Natural killer cell (primary cell): Measurements from ENCODE around the gene LDB2. TPM values are rescaled to one million over a fixed set of nuclear protein-coding genes. Genes with fewer than 3 reads are reported as not detected.

Experiments used
- ATAC-seq, 3 donors: fragments of 150-1000 bp in 2 of 3; fragments of 200-7000 bp in 1 of 3; cut with Tn5 transposase; 1 replicate in 1 of 3; 2 replicates in 2 of 3; pipeline ENCODE4 v1.10.0; 2021; ENCODE audit warnings: mild to moderate bottlenecking in 2 of 3, moderate library complexity in 2 of 3
- DNase-seq, 2 donors: peaks; one replicate each; pipeline versions ENCODE4 v3.0.0 to v3.0.0-alpha.2; 2013 to 2021; ENCODE audit warnings: mixed read lengths in 1 of 2
- H3K27ac ChIP-seq: one replicate; pipeline ENCODE4 v1.5.1; 2013; ENCODE audit warnings: mild to moderate bottlenecking, low read length
- H3K27me3 ChIP-seq: one replicate; pipeline ENCODE4 v1.6.1; 2013; ENCODE audit warnings: low read length; ENCODE audit not compliant: control insufficient read depth, insufficient read depth
- H3K36me3 ChIP-seq: one replicate; pipeline ENCODE4 v1.6.1; 2013; ENCODE audit warnings: low read length; ENCODE audit not compliant: control insufficient read depth, insufficient read depth
- H3K4me1 ChIP-seq: one replicate; pipeline ENCODE4 v1.6.1; 2013; ENCODE audit warnings: low read length; ENCODE audit not compliant: control insufficient read depth, insufficient read depth
- H3K4me3 ChIP-seq: one replicate; pipeline ENCODE4 v1.5.1; 2013; ENCODE audit warnings: low read length
- H3K9me3 ChIP-seq: one replicate; pipeline ENCODE4 v1.6.1; 2013; ENCODE audit warnings: low read length; ENCODE audit not compliant: control insufficient read depth, insufficient read depth
- H3K27ac Mint-ChIP-seq, 2 donors: one replicate each; pipeline ENCODE4 v1.8.0; 2022; ENCODE audit warnings: mild to moderate bottlenecking in 2 of 2, mixed read lengths in 2 of 2, moderate library complexity in 1 of 2
- H3K27me3 Mint-ChIP-seq, 2 donors: one replicate each; pipeline ENCODE4 v1.8.0; 2022; ENCODE audit warnings: low read depth in 2 of 2, mixed read lengths in 2 of 2
- H3K36me3 Mint-ChIP-seq: one replicate; pipeline ENCODE4 v1.8.0; 2022; ENCODE audit warnings: mixed read lengths
- H3K4me1 Mint-ChIP-seq, 2 donors: one replicate each; pipeline ENCODE4 v1.8.0; 2022; ENCODE audit warnings: mixed read lengths in 2 of 2
- H3K4me3 Mint-ChIP-seq: one replicate; pipeline ENCODE4 v1.8.0; 2022; ENCODE audit warnings: mild to moderate bottlenecking, moderate library complexity, mixed read lengths
- H3K9me3 Mint-ChIP-seq, 2 donors: one replicate each; pipeline ENCODE4 v1.8.0; 2022; ENCODE audit warnings: mixed read lengths in 2 of 2
- CTCF ChIP-seq: fragments of 200-600 bp; IDR thresholded peaks from one replicate; pipeline ENCODE4 v1.8.0; 2022; ENCODE audit warnings: antibody characterized with exemption
- WGBS: methylation state at CpG from one replicate; pipeline ENCODE4 v1.1.7; 2013; ENCODE audit warnings: missing lambda C conversion rate; ENCODE audit not compliant: insufficient coverage; 5-methylcytosine and 5-hydroxymethylcytosine counted together
- intact Hi-C: fragments of 100-400 bp; cut with micrococcal nuclease; formaldehyde crosslinking; loops from one replicate; pipeline ENCODE4 v1.14.2; 2022
- total RNA-seq, 4 donors: library from RNA; stranded (reverse); fragments of 120-200 nt in 1 of 4; gene quantifications; one replicate each; pipeline versions ENCODE4 v1.2.3 to v1.2.4, GENCODE V29; 2013 to 2022

LDB2 gene
- total RNA-seq, 3 donors from 2014 or later (not counting 1 experiment from before 2014, with no cell fraction given) = 8.2 to 14.2 (median 13.6) TPM

- Mint-ChIP-seq H3K27ac (no peak overlapping the region), H3K4me1 (no peaks in the 10 kb centered on the region), H3K4me3 (no peak overlapping the region), H3K36me3 (no peaks in the 10 kb centered on the region), H3K9me3 (peaks cover 0 to 2% of the 10 kb centered on the region in 2 donors), H3K27me3 (no peaks in the 10 kb centered on the region)
- no peak overlapping the region for H3K4me3 ChIP-seq
- H3K4me1 ChIP-seq = no peaks in the 10 kb centered on the region
- H3K27ac ChIP-seq = no peak overlapping the region
- intact Hi-C loops = no loop called here
- 98% methylated on average over 4 of the region's 4 CpGs for WGBS
- ATAC-seq = no peak
- TF ChIP-seq CTCF = no peak
- no peaks in the 10 kb centered on the region for H3K36me3 ChIP-seq
- H3K27me3 ChIP-seq = no peaks in the 10 kb centered on the region
- DNase-seq = no peak
- no peaks in the 10 kb centered on the region for H3K9me3 ChIP-seq
Measured at GRCh38 chr4:16663307-16663706, 235.1 kb downstream of the LDB2 start.

- TF ChIP-seq CTCF = no peak
- Mint-ChIP-seq H3K27ac (no peak overlapping the region), H3K4me3 (no peak overlapping the region), H3K4me1 (no peaks in the 10 kb centered on the region), H3K9me3 (peaks cover 0 to 2% of the 10 kb centered on the region in 2 donors), H3K36me3 (no peaks in the 10 kb centered on the region), H3K27me3 (no peaks in the 10 kb centered on the region)
- intact Hi-C loops = no loop called here
- H3K27ac ChIP-seq = no peak overlapping the region
- 76% methylated on average over 2 of the region's 2 CpGs for WGBS
- H3K4me3 ChIP-seq = no peak overlapping the region
- DNase-seq (no peak), ATAC-seq (no peak)
- no peaks in the 10 kb centered on the region for H3K36me3 ChIP-seq
- H3K9me3 ChIP-seq = no peaks in the 10 kb centered on the region
- H3K4me1 ChIP-seq = no peaks in the 10 kb centered on the region
- H3K27me3 ChIP-seq = no peaks in the 10 kb centered on the region
Measured at GRCh38 chr4:16661813-16662212, 236.6 kb downstream of the LDB2 start.

- H3K27me3 ChIP-seq = no peaks in the 10 kb centered on the region
- H3K27ac ChIP-seq = no peak overlapping the region
- 95% methylated on average over 2 of the region's 2 CpGs for WGBS
- H3K4me3 Mint-ChIP-seq = no peak overlapping the region
- TF ChIP-seq CTCF = no peak
- no peaks in the 10 kb centered on the region for H3K4me1 ChIP-seq
- ATAC-seq (no peak), DNase-seq (no peak)
- no peaks in the 10 kb centered on the region for H3K9me3 ChIP-seq
- H3K4me3 ChIP-seq = no peak overlapping the region
- no peak overlapping the region for H3K27ac Mint-ChIP-seq
- H3K36me3 ChIP-seq = no peaks in the 10 kb centered on the region
- H3K9me3 Mint-ChIP-seq = peaks cover 0 to 2% of the 10 kb centered on the region in 2 donors
- H3K36me3 Mint-ChIP-seq = no peaks in the 10 kb centered on the region
- no peaks in the 10 kb centered on the region for H3K4me1 Mint-ChIP-seq
- intact Hi-C loops = no loop called here
- H3K27me3 Mint-ChIP-seq = no peaks in the 10 kb centered on the region
Measured at GRCh38 chr4:16660656-16661055, 237.8 kb downstream of the LDB2 start.

- 90% methylated on average over 1 of the region's 3 CpGs for WGBS
- Histone ChIP-seq H3K4me1 (no peaks in the 10 kb centered on the region), H3K27ac (no peak overlapping the region), H3K9me3 (no peaks in the 10 kb centered on the region), H3K36me3 (no peaks in the 10 kb centered on the region), H3K27me3 (no peaks in the 10 kb centered on the region), H3K4me3 (no peak overlapping the region)
- no peak for TF ChIP-seq CTCF
- intact Hi-C loops = no loop called here
- Mint-ChIP-seq H3K9me3 (peaks cover 0 to 2% of the 10 kb centered on the region in 2 donors), H3K4me1 (no peaks in the 10 kb centered on the region), H3K27ac (no peak overlapping the region), H3K36me3 (no peaks in the 10 kb centered on the region), H3K4me3 (no peak overlapping the region), H3K27me3 (no peaks in the 10 kb centered on the region)
- DNase-seq (no peak), ATAC-seq (no peak)
Measured at GRCh38 chr4:16659694-16660093, 238.8 kb downstream of the LDB2 start.
